Peyer's patch (tissue), 4 donors: ENCODE data around the gene ACAP2.

Experiments
- CTCF ChIP-seq, 6 experiments: fragments of 450-650 bp in 4 of 6; fragments of 200-600 bp in 2 of 6; sonication (generic) in 1 of 6; IDR thresholded peaks; one replicate each; pipeline ENCODE4 v1.5.1; 2017 to 2019; ENCODE audit warnings: antibody characterized with exemption in 6 of 6, mild to moderate bottlenecking in 3 of 6, moderate library complexity in 1 of 6
- POLR2A ChIP-seq, 2 donors: fragments of 450-650 bp; IDR thresholded peaks; one replicate each; pipeline ENCODE4 v1.5.1; 2017; ENCODE audit warnings: antibody characterized with exemption in 2 of 2, mild to moderate bottlenecking in 2 of 2, moderate library complexity in 2 of 2

DNA sequence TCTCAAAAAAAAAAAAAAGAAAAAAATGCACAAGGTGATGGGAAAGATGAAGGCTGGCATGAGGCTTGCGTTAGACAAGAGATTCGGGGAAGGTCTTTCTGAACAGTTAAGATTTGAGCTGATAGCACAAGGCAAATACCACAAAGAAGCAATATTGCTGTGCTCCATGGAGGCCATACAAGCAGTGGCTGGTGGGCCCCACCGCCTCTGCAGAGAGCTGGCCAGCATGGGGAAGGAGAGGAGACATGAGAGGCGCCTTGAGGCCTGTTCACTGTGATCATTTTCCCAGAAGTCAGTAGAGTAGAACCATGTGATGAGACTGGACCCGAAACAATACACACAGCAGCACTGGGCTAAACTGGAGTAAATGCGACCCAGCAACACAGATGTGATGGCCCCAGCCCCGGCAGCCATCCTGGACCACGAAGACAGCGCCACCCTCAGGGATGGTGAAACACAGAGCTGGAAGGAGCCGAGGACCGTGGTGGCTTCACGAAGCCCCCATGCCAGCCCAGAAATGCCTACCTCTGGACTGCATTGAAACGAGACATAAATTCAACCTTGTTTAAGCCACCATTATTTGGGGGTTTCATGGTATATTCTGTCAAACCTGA lies 177.3 kb downstream of the ACAP2 start:
- TF ChIP-seq POLR2A (IDR thresholded peaks at IDR 0.05) (no peak), CTCF (IDR thresholded peaks at IDR 0.05) (no peak)
